ENCODE results near the gene RPAIN. TPM values are rescaled to one million over a fixed set of nuclear protein-coding genes. Genes with fewer than 3 reads are reported as not detected.

RPAIN gene
- total and polyA plus RNA-seq, 2 of the 13 experiments (the other 11 are each of a cell fraction or from before 2014, with no cell fraction given), result 42.1 to 58.5 TPM

GRCh38 chr17:5419959-5420653 lies at the start of gene RPAIN (continued):
- TF ChIP-seq HOXA3 (CRISPR knock-in tag; IDR thresholded peaks at IDR 0.05), result peak; percentile 69
- TF ChIP-seq KDM5A (IDR thresholded peaks at IDR 0.05; ENCODE audit: borderline replicate concordance, low read length), result peak; percentile 79
- TF ChIP-seq RARG (CRISPR knock-in tag; IDR thresholded peaks at IDR 0.05; ENCODE audit: low read depth), result no peak
- TF ChIP-seq HHEX (CRISPR knock-in tag; IDR thresholded peaks at IDR 0.05), result no peak
- TF ChIP-seq HMG20A (CRISPR knock-in tag; IDR thresholded peaks at IDR 0.05; ENCODE audit: borderline replicate concordance), result no peak
- TF ChIP-seq, protein P1, sequence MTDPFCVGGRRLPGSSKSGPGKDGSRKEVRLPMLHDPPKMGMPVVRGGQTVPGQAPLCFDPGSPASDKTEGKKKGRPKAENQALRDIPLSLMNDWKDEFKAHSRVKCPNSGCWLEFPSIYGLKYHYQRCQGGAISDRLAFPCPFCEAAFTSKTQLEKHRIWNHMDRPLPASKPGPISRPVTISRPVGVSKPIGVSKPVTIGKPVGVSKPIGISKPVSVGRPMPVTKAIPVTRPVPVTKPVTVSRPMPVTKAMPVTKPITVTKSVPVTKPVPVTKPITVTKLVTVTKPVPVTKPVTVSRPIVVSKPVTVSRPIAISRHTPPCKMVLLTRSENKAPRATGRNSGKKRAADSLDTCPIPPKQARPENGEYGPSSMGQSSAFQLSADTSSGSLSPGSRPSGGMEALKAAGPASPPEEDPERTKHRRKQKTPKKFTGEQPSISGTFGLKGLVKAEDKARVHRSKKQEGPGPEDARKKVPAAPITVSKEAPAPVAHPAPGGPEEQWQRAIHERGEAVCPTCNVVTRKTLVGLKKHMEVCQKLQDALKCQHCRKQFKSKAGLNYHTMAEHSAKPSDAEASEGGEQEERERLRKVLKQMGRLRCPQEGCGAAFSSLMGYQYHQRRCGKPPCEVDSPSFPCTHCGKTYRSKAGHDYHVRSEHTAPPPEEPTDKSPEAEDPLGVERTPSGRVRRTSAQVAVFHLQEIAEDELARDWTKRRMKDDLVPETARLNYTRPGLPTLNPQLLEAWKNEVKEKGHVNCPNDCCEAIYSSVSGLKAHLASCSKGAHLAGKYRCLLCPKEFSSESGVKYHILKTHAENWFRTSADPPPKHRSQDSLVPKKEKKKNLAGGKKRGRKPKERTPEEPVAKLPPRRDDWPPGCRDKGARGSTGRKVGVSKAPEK (CRISPR knock-in tag; IDR thresholded peaks at IDR 0.05; ENCODE audit: borderline replicate concordance), result no peak
- no peak; the same call in 1 of the 2 replicates for TF ChIP-seq ZNF605 (CRISPR knock-in tag; IDR thresholded peaks at IDR 0.05)
- TF ChIP-seq, protein P2, sequence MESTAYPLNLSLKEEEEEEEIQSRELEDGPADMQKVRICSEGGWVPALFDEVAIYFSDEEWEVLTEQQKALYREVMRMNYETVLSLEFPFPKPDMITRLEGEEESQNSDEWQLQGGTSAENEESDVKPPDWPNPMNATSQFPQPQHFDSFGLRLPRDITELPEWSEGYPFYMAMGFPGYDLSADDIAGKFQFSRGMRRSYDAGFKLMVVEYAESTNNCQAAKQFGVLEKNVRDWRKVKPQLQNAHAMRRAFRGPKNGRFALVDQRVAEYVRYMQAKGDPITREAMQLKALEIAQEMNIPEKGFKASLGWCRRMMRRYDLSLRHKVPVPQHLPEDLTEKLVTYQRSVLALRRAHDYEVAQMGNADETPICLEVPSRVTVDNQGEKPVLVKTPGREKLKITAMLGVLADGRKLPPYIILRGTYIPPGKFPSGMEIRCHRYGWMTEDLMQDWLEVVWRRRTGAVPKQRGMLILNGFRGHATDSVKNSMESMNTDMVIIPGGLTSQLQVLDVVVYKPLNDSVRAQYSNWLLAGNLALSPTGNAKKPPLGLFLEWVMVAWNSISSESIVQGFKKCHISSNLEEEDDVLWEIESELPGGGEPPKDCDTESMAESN (CRISPR knock-in tag; conservative IDR thresholded peaks at IDR 0.05), result no peak
- TF ChIP-seq ZNF747 (CRISPR knock-in tag; IDR thresholded peaks at IDR 0.05; ENCODE audit: borderline replicate concordance), result peak; percentile 79; the same call in 1 of the 2 replicates
- peak; percentile 11; the same call in 1 of the 2 replicates for TF ChIP-seq FOXO1 (CRISPR knock-in tag; IDR thresholded peaks at IDR 0.05)
- no peak for TF ChIP-seq GZF1 (CRISPR knock-in tag; IDR thresholded peaks at IDR 0.05)
- TF ChIP-seq, protein P3, sequence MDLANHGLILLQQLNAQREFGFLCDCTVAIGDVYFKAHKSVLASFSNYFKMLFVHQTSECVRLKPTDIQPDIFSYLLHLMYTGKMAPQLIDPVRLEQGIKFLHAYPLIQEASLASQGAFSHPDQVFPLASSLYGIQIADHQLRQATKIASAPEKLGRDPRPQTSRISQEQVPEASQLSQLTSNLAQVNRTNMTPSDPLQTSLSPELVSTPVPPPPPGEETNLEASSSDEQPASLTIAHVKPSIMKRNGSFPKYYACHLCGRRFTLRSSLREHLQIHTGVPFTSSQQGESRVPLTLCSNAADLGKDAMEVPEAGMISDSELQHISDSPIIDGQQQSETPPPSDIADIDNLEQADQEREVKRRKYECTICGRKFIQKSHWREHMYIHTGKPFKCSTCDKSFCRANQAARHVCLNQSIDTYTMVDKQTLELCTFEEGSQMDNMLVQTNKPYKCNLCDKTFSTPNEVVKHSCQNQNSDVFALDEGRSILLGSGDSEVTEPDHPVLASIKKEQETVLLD (CRISPR knock-in tag; IDR thresholded peaks at IDR 0.05; ENCODE audit: low read depth), result no peak
- TF ChIP-seq MZF1 (CRISPR knock-in tag; IDR thresholded peaks at IDR 0.05; ENCODE audit: borderline replicate concordance), result 0 out of 2 replicates have a peak, but pooled peaks have one; percentile 69
- TF ChIP-seq EP300 (IDR thresholded peaks at IDR 0.05; ENCODE audit: low read depth in 2 of 2, low read length in 2 of 2), result 0 out of 4 replicates have a peak, but pooled peaks of 1 of the 2 experiments have one; percentile 29
- TF ChIP-seq EP300 (CRISPR knock-in tag; IDR thresholded peaks at IDR 0.05; ENCODE audit: borderline replicate concordance), result peak; percentile 28; the same call in 1 of the 2 replicates
- TF ChIP-seq ZNF879 (CRISPR knock-in tag; IDR thresholded peaks at IDR 0.05), result no peak
- TF ChIP-seq ZNF619 (CRISPR knock-in tag; IDR thresholded peaks at IDR 0.05), result no peak
- no peak for TF ChIP-seq NFIC (IDR thresholded peaks at IDR 0.05; ENCODE audit: low read length)
- TF ChIP-seq, protein P4, sequence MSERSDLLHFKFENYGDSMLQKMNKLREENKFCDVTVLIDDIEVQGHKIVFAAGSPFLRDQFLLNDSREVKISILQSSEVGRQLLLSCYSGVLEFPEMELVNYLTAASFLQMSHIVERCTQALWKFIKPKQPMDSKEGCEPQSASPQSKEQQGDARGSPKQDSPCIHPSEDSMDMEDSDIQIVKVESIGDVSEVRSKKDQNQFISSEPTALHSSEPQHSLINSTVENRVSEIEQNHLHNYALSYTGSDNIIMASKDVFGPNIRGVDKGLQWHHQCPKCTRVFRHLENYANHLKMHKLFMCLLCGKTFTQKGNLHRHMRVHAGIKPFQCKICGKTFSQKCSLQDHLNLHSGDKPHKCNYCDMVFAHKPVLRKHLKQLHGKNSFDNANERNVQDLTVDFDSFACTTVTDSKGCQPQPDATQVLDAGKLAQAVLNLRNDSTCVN (CRISPR knock-in tag; IDR thresholded peaks at IDR 0.05; ENCODE audit: borderline replicate concordance), result 0 out of 2 replicates have a peak, but pooled peaks have one; percentile 25
- TF ChIP-seq PAX8 (CRISPR knock-in tag; IDR thresholded peaks at IDR 0.05; ENCODE audit: borderline replicate concordance), result peak; percentile 27; the same call in 1 of the 2 replicates
- TF ChIP-seq ZFP62 (CRISPR knock-in tag; IDR thresholded peaks at IDR 0.05), result no peak
- TF ChIP-seq ZNF333 (CRISPR knock-in tag; IDR thresholded peaks at IDR 0.05; ENCODE audit: borderline replicate concordance), result peak; percentile 93
- TF ChIP-seq ZFAT (CRISPR knock-in tag; conservative IDR thresholded peaks at IDR 0.05), result no peak
